GM12878 (cell line): ENCODE measurements around the gene HEXB. TPM values are rescaled to one million over a fixed set of nuclear protein-coding genes. Genes with fewer than 3 reads are reported as not detected.

Experiments
- ATAC-seq: fragments of 200-7000 bp; cut with Tn5 transposase; 3 replicates; pipeline ENCODE4 v1.9.1; 2020; ENCODE audit warnings: mild to moderate bottlenecking, moderate library complexity
- BruUV-seq: library from RNA; stranded (reverse); fragments of 400-500 nt; replicated peaks from 2 replicates; lab custom pipeline; 2021; lab: Mats Ljungman, UMichigan
- CTCF ChIA-PET: fragments of 300-600 bp; sonication (Branson Sonifier 250); formaldehyde crosslinking; extraction: SDS; loops from one replicate; lab custom pipeline; 2021; ENCODE audit warnings: inconsistent platforms; lab: Yijun Ruan, JAX
- POLR2A ChIA-PET: fragments of 350-600 bp; formaldehyde crosslinking; extraction: SDS; loops from one replicate; lab custom pipeline; 2021; ENCODE audit warnings: inconsistent platforms; lab: Charles Lee
- RAD21 ChIA-PET: fragments of 300-600 bp; sonication (Branson Sonifier 250); formaldehyde crosslinking; loops from one replicate; lab custom pipeline; 2023; ENCODE audit warnings: antibody characterized with exemption; ENCODE audit not compliant: unreplicated experiment; lab: Charles Lee
- SMC1A ChIA-PET: fragments of 300-600 bp; sonication (Branson Sonifier 250); formaldehyde crosslinking; loops from one replicate; lab custom pipeline; 2023; ENCODE audit not compliant: unreplicated experiment, uncharacterized antibody; lab: Charles Lee
- DNase-seq: peaks from one replicate; pipeline ENCODE4 v3.0.0-alpha.2; 2011; ENCODE audit warnings: low read depth, low spot score
- FAIRE-seq: peaks from 3 replicates; lab custom pipeline; 2011; peaks lifted over from hg19 to GRCh38; lab: Jason Lieb, UNC
- H2AFZ ChIP-seq: 2 replicates; pipeline ENCODE4 v1.6.0; 2011; ENCODE audit warnings: low read depth, low read length, control low read depth; ENCODE audit not compliant: control insufficient read depth
- H3K27ac ChIP-seq: 2 replicates; pipeline ENCODE4 v1.5.1; 2011; ENCODE audit warnings: control low read depth; ENCODE audit not compliant: control insufficient read depth, insufficient read depth
- H3K27me3 ChIP-seq, 2 experiments: replicated peaks in 1 of 2; 2 replicates each; pipeline versions ENCODE4 v1.6.0 to v1.6.1; 2011; ENCODE audit warnings: low read length in 1 of 2; ENCODE audit not compliant: control insufficient read depth in 2 of 2, insufficient read depth in 2 of 2
- H3K36me3 ChIP-seq, 2 experiments: 2 replicates each; pipeline ENCODE4 v1.5.1; 2011; ENCODE audit warnings: low read length in 1 of 2; ENCODE audit not compliant: control insufficient read depth in 2 of 2, insufficient read depth in 2 of 2
- H3K4me1 ChIP-seq: 2 replicates; pipeline ENCODE4 v1.6.1; 2011; ENCODE audit warnings: mild to moderate bottlenecking, low read length, moderate library complexity, mixed read lengths; ENCODE audit not compliant: control insufficient read depth, insufficient read depth
- H3K4me2 ChIP-seq: 2 replicates; pipeline ENCODE4 v1.6.0; 2011; ENCODE audit warnings: control low read depth; ENCODE audit not compliant: control insufficient read depth, insufficient read depth
- H3K4me3 ChIP-seq: fragments of 200-600 bp; sonication (generic); 2 replicates; pipeline ENCODE4 v1.5.1; 2016
- H3K79me2 ChIP-seq: 2 replicates; pipeline ENCODE4 v1.6.0; 2011; ENCODE audit warnings: low read length; ENCODE audit not compliant: control insufficient read depth, insufficient read depth
- H3K9ac ChIP-seq: 2 replicates; pipeline ENCODE4 v1.8.0; 2011; ENCODE audit warnings: low read length, control low read depth, mixed read lengths; ENCODE audit not compliant: control insufficient read depth, insufficient read depth
- H3K9me3 ChIP-seq: replicated peaks from 3 replicates; pipeline ENCODE4 v1.5.1; 2011; ENCODE audit warnings: mild to moderate bottlenecking, low read length; ENCODE audit not compliant: control insufficient read depth, insufficient read depth
- H4K20me1 ChIP-seq: 2 replicates; pipeline ENCODE4 v1.6.0; 2011; ENCODE audit not compliant: control insufficient read depth, insufficient read depth
- BCL3 ChIP-seq: IDR thresholded peaks from 2 replicates; pipeline ENCODE4 v1.6.1; 2011; ENCODE audit warnings: borderline replicate concordance, low read depth, mild to moderate bottlenecking, moderate library complexity, low read length; ENCODE audit not compliant: insufficient read depth, poor library complexity, severe bottlenecking
- EZH2 ChIP-seq: IDR thresholded peaks from 2 replicates; pipeline ENCODE4 v1.6.1; 2012; ENCODE audit warnings: low read depth, mild to moderate bottlenecking, control low read depth, inconsistent platforms, low read length, borderline replicate concordance; ENCODE audit not compliant: control insufficient read depth
- FOXK2 ChIP-seq: fragments of 450-650 bp; IDR thresholded peaks from 2 replicates; pipeline ENCODE4 v1.6.1; 2017; ENCODE audit warnings: mild to moderate bottlenecking, moderate library complexity
- JUND ChIP-seq: IDR thresholded peaks from 2 replicates; pipeline ENCODE4 v1.6.1; 2012; ENCODE audit warnings: low read depth, mild to moderate bottlenecking, low read length, improper control_type of control experiment, moderate library complexity
- LARP7 ChIP-seq: fragments of 450-650 bp; IDR thresholded peaks from 2 replicates; pipeline ENCODE4 v1.6.1; 2017; ENCODE audit warnings: mild to moderate bottlenecking
- NR2C2 ChIP-seq: IDR thresholded peaks from 2 replicates; pipeline ENCODE4 v1.6.1; 2011; ENCODE audit warnings: borderline replicate concordance, low read depth; ENCODE audit not compliant: control insufficient read depth, insufficient read length
- PML ChIP-seq: IDR thresholded peaks from 2 replicates; pipeline ENCODE4 v1.6.1; 2012; ENCODE audit warnings: low read length, inconsistent platforms
- RUNX3 ChIP-seq: IDR thresholded peaks from 2 replicates; pipeline ENCODE4 v1.6.1; 2012; ENCODE audit warnings: low read length, inconsistent platforms
- STAT3 ChIP-seq: IDR thresholded peaks from 2 replicates; pipeline ENCODE4 v1.6.1; 2011; ENCODE audit warnings: low read depth, low read length, improper control_type of control experiment
- TAF1 ChIP-seq: IDR thresholded peaks from 2 replicates; pipeline ENCODE4 v1.6.1; 2011; ENCODE audit warnings: mild to moderate bottlenecking, low read depth, low read length, borderline replicate concordance
- USF2 ChIP-seq: IDR thresholded peaks from 2 replicates; pipeline ENCODE4 v1.6.1; 2011; ENCODE audit warnings: low read depth, low read length, improper control_type of control experiment, borderline replicate concordance
- YY1 ChIP-seq: IDR thresholded peaks from 2 replicates; pipeline ENCODE4 v1.6.1; 2011; ENCODE audit warnings: low read depth, mild to moderate bottlenecking, low read length
- ZNF207 ChIP-seq: fragments of 450-650 bp; IDR thresholded peaks from 2 replicates; pipeline ENCODE4 v1.6.1; 2014; ENCODE audit warnings: antibody characterized with exemption, mild to moderate bottlenecking, borderline replicate concordance
- in situ Hi-C: fragments of 300-500 bp; cut with MboI; formaldehyde crosslinking; loops from 9 replicates; pipeline ENCODE4 v1.14.3; 2018; ENCODE audit warnings: mixed read lengths
- intact Hi-C: fragments of 100-400 bp; cut with micrococcal nuclease; formaldehyde crosslinking; loops from one replicate; pipeline ENCODE4 v1.14.2; 2022; ENCODE audit not compliant: unreplicated experiment
- polyA plus RNA-seq, 11 experiments: library from polyadenylated mRNA; depleted of rRNA in 4 of 11; unstranded in 6 of 11; stranded (reverse) in 5 of 11; fragments of >200 nt; fragmentation: Nextera tagmentation in 4 of 11; fragmentation: Illumina TruSeq in 1 of 11; extraction: Ambion mirVana in 4 of 11; extraction: Trizol in 1 of 11; gene quantifications; 1 replicate in 1 of 11; 2 replicates in 10 of 11; pipeline versions ENCODE4 v1.2.1 to v1.2.3, GENCODE V29; 2011 to 2016; ENCODE audit warnings: inconsistent platforms in 2 of 11, missing spikeins in 2 of 11, low read depth in 1 of 11
- total RNA-seq, 4 experiments: library from RNA; depleted of rRNA in 3 of 4; stranded (reverse); fragments of >200 nt in 3 of 4; fragmentation: Illumina TruSeq in 1 of 4; extraction: Trizol in 1 of 4; gene quantifications; 2 replicates each; pipeline versions ENCODE4 v1.2.1 to v1.2.3, GENCODE V29; 2013 to 2021
- TF ChIP-seq, protein P1 (sequence below), 3 experiments: IDR thresholded peaks in 2 of 3; conservative IDR thresholded peaks in 1 of 3; 2 replicates each; pipeline ENCODE4 v1.5.1; 2011; ENCODE audit warnings: low read depth in 3 of 3, low read length in 3 of 3, mild to moderate bottlenecking in 3 of 3, control low read depth in 2 of 3, moderate library complexity in 2 of 3, inconsistent platforms in 1 of 3, mixed read lengths in 1 of 3; ENCODE audit not compliant: control insufficient read depth in 2 of 3, insufficient read depth in 1 of 3; ENCODE audit errors: extremely low read depth in 1 of 3
- TF ChIP-seq, protein P2 (sequence below): fragments of 450-650 bp; IDR thresholded peaks from 2 replicates; pipeline ENCODE4 v1.6.1; 2017; ENCODE audit warnings: low read depth, mild to moderate bottlenecking, moderate library complexity

HEXB gene
- total and polyA plus RNA-seq, 10 of the 15 experiments (the other 5 are each of a cell fraction or from before 2014, with no cell fraction given), result 13.5 to 76.0 (median 42.6) TPM

DNA sequence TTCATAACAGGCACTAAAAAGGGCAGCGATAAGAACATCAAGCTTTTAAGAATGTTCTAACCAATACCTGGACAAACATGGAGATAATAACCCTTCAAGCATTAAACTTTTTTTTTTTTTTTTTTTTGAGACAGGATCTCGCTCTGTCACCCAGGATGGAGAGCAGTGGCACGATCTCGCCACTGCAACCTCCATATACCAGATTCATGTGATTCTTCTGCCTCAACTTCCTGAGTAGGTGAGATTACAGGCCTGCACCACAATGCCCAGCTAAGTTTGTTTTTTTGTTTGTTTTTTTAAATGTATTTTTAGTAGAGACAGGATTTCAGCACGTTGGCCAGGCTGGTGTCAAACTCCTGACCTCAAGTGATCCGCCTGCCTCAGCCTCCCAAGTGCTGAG is 29.8 kb upstream of the HEXB start (continued):
- TF ChIP-seq STAT3 (no peak), JUND (no peak), ZNF207 (no peak), RUNX3 (no peak), NR2C2 (no peak), BCL3 (no peak)
- TF ChIP-seq, protein P1, sequence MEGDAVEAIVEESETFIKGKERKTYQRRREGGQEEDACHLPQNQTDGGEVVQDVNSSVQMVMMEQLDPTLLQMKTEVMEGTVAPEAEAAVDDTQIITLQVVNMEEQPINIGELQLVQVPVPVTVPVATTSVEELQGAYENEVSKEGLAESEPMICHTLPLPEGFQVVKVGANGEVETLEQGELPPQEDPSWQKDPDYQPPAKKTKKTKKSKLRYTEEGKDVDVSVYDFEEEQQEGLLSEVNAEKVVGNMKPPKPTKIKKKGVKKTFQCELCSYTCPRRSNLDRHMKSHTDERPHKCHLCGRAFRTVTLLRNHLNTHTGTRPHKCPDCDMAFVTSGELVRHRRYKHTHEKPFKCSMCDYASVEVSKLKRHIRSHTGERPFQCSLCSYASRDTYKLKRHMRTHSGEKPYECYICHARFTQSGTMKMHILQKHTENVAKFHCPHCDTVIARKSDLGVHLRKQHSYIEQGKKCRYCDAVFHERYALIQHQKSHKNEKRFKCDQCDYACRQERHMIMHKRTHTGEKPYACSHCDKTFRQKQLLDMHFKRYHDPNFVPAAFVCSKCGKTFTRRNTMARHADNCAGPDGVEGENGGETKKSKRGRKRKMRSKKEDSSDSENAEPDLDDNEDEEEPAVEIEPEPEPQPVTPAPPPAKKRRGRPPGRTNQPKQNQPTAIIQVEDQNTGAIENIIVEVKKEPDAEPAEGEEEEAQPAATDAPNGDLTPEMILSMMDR (IDR thresholded peaks at IDR 0.05 in 2 of 3, conservative IDR thresholded peaks at IDR 0.05 in 1 of 3; ENCODE audit: control insufficient read depth in 2 of 3, extremely low read depth in 1 of 3, insufficient read depth in 1 of 3, low read depth in 3 of 3, low read length in 3 of 3), result no peak

GRCh38 chr5:74655716-74656115 is 29.3 kb upstream of the HEXB start:
- no peak overlapping the region for H3K27ac ChIP-seq
- in situ Hi-C loops, result no loop called here
- RAD21 ChIA-PET, result no interaction called here
- H3K9me3 ChIP-seq, result no peaks in the 10 kb centered on the region
- SMC1A ChIA-PET, result interaction anchor here (1.0 kb wide), 1 partner anchor 13 kb away, joined by 3 read pairs; no protein-coding TSS in a partner anchor
- no peak for ATAC-seq
- no TSS peak for BruUV-seq
- no peaks in the 10 kb centered on the region; a peak in 3 of 4 replicates for H3K27me3 ChIP-seq
- CTCF ChIA-PET, result interaction anchor here (0.8 to 2.5 kb wide), 2 partner anchors 9 to 753 kb away, joined by 3 to 6 read pairs; no protein-coding TSS in a partner anchor
- DNase-seq, result no peak
- no peak overlapping the region for H3K9ac ChIP-seq
- intact Hi-C loops, result no loop called here
- no peaks in the 10 kb centered on the region for H3K4me1 ChIP-seq
- H2AFZ ChIP-seq, result no peak overlapping the region
- no peaks in the 10 kb centered on the region for H4K20me1 ChIP-seq
- FAIRE-seq, result no peak
- H3K79me2 ChIP-seq, result no peaks in the 10 kb centered on the region
- H3K36me3 ChIP-seq, result no peaks in the 10 kb centered on the region
- no peak overlapping the region for H3K4me3 ChIP-seq
- no peak overlapping the region for H3K4me2 ChIP-seq
- POLR2A ChIA-PET, result no interaction called here
- TF ChIP-seq, protein P1 (IDR thresholded peaks at IDR 0.05 in 2 of 3, conservative IDR thresholded peaks at IDR 0.05 in 1 of 3; ENCODE audit: control insufficient read depth in 2 of 3, extremely low read depth in 1 of 3, insufficient read depth in 1 of 3, low read depth in 3 of 3, low read length in 3 of 3), result no peak
- TF ChIP-seq FOXK2, result no peak
- no peak for TF ChIP-seq USF2
- no peak for TF ChIP-seq TAF1
- no peak for TF ChIP-seq EZH2
- no peak for TF ChIP-seq PML
- TF ChIP-seq YY1, result no peak
- TF ChIP-seq LARP7, result no peak
- TF ChIP-seq, protein P2, sequence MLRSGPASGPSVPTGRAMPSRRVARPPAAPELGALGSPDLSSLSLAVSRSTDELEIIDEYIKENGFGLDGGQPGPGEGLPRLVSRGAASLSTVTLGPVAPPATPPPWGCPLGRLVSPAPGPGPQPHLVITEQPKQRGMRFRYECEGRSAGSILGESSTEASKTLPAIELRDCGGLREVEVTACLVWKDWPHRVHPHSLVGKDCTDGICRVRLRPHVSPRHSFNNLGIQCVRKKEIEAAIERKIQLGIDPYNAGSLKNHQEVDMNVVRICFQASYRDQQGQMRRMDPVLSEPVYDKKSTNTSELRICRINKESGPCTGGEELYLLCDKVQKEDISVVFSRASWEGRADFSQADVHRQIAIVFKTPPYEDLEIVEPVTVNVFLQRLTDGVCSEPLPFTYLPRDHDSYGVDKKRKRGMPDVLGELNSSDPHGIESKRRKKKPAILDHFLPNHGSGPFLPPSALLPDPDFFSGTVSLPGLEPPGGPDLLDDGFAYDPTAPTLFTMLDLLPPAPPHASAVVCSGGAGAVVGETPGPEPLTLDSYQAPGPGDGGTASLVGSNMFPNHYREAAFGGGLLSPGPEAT, result no peak
